Activated CD4-positive, alpha-beta T cell treated with anti-CD3 and anti-CD28 coated beads, Interleukin-2, Interleukin-6, amounts not matched to agents 100 ng/mL and 50 ng/mL, durations not matched to agents 16 hours and 8 hours (primary cell): ENCODE results near the gene MEIS1.

Source experiments
- DNase-seq: peaks from one replicate; pipeline ENCODE4 v3.0.0-alpha.2; 2020

The MEIS1 gene

GRCh38 chr2:66570471-66570870 is 135.5 kb downstream of the MEIS1 start:
- no peak for DNase-seq

- no peak for DNase-seq
Measured at GRCh38 chr2:66571918-66572317, 137.0 kb downstream of the MEIS1 start.

GRCh38 chr2:66572391-66572790 is 137.5 kb downstream of the MEIS1 start:
- DNase-seq = no peak

- no peak for DNase-seq
Measured at GRCh38 chr2:66573416-66573815, 138.5 kb downstream of the MEIS1 start.

- no peak for DNase-seq
Measured at GRCh38 chr2:66573821-66574233, 138.9 kb downstream of the MEIS1 start.

GRCh38 chr2:66574701-66575624 is 140.0 kb downstream of the MEIS1 start:
- no peak for DNase-seq

GRCh38 chr2:66575625-66576310 is 140.8 kb downstream of the MEIS1 start:
- DNase-seq = no peak

- DNase-seq = no peak
Measured at GRCh38 chr2:66576311-66576560, 141.3 kb downstream of the MEIS1 start.

GRCh38 chr2:66576561-66577320 is 141.8 kb downstream of the MEIS1 start:
- DNase-seq = no peak

- DNase-seq = no peak
Measured at GRCh38 chr2:66577321-66578053, 142.6 kb downstream of the MEIS1 start.

- no peak for DNase-seq
Measured at GRCh38 chr2:66578054-66578686, 143.2 kb downstream of the MEIS1 start.

- DNase-seq = no peak
Measured at GRCh38 chr2:66578687-66579106, 143.8 kb downstream of the MEIS1 start.

GRCh38 chr2:66579186-66580126 is 144.5 kb downstream of the MEIS1 start:
- no peak for DNase-seq

GRCh38 chr2:66580166-66581049 is 145.5 kb downstream of the MEIS1 start:
- DNase-seq = no peak

- DNase-seq = no peak
Measured at GRCh38 chr2:66581339-66582103, 146.6 kb downstream of the MEIS1 start.

- no peak for DNase-seq
Measured at GRCh38 chr2:66582104-66582986, 147.4 kb downstream of the MEIS1 start.

GRCh38 chr2:66582987-66583880 is 148.3 kb downstream of the MEIS1 start:
- no peak for DNase-seq
